Measurements from ENCODE around the gene STK32A.
"Not testable (repeated sequence)": the region's sequence is repeated elsewhere in the genome, so short reads cannot be mapped to it uniquely, and the experiment has no call there.

The STK32A gene

DNA sequence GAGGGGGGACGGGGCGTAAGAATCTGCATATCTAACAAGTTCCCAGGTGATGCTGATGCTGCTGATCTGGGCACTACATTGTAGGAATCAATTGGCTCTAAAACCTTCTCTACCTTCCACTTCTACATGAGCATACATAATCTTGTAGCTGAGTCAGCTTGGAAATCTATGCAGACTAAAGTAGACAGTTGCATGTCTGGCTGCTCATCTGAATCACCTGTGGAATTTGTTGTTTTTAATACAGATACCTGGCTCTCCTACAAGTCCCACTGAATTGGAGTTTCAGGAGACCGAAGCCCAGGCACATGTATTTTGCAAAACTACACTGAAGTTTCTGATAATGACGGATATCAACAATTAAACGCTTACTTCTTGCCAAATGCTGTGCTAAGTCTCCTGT, 113.6 kb downstream of the STK32A start:
- DNase-seq = no peak

DNA sequence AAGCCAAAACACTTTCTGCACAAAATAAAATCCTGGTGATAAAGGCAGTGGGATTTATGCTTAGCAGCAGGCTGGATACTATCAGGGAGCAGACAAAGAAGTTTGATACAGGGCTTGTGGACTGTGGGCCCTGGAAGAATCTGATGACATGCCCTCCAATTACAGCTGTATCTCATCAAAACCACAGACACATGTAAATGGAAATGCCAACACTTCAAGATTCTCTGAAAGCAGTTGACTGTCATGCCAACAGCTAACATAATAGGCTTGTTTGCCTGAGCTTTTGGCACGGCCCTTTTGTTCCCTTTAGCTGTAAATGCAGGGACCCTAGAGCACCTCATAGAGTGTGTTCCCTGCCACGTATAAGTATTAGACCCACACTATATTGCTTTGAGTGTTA, 114.4 kb downstream of the STK32A start:
- DNase-seq = no peak

DNA sequence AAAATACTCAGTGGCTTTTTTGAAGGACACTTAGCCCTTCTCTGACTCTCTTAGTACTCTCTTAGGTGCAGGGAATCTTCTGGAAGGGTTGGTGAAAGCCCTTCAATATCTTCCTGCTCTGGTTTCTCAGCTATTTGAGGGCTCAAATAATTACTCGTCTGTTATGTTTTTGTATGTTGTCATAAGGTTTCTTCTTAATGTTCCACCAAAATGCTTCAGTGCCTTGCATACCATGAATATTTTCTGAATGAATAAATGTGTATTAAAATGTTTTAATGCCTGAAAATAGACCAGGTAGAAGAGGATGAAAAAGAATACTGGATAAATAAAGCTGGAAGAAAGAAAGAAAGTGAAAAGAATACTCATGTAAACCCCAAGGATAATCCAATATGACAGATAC, 124.3 kb downstream of the STK32A start:
- no peak for DNase-seq

DNA sequence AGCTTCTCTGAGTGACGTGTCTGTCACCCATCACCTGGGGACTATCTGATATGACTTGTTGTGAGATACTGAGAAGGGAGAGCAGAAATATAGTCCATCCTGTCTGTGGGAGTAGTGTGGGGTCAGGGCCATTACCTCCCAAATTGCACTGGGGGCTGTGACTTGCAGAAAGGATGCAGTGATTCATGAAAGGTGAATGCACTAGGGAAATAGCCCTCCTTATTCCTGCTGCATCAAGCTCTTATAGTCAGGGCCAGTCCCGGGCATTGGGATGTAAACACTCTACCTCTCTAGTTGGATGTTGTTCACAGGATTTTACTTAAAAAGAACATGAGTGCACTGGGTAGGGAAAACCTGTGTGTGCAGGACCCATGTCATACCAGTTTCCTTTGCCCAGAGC, 124.8 kb downstream of the STK32A start:
- no peak for DNase-seq

DNA sequence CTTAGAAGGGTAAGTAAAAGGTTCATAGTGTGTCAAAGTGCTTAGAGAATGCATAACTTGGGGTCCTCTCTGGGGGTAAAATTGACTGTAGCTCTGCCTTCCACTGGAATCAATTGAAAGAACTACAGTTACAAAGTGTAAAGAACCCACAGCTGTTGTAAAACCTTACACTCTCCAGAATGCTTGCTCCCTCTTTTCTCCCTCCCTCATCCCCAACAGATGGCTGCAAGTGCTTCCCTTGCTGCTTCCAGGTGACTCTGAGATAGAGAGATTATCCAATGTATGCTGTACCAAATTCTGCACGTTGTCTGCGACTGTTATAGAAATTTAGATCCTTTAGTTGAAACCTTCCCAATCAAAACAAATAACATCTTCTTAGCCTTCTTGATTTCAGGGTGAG, 126.0 kb downstream of the STK32A start:
- DNase-seq = no peak

DNA sequence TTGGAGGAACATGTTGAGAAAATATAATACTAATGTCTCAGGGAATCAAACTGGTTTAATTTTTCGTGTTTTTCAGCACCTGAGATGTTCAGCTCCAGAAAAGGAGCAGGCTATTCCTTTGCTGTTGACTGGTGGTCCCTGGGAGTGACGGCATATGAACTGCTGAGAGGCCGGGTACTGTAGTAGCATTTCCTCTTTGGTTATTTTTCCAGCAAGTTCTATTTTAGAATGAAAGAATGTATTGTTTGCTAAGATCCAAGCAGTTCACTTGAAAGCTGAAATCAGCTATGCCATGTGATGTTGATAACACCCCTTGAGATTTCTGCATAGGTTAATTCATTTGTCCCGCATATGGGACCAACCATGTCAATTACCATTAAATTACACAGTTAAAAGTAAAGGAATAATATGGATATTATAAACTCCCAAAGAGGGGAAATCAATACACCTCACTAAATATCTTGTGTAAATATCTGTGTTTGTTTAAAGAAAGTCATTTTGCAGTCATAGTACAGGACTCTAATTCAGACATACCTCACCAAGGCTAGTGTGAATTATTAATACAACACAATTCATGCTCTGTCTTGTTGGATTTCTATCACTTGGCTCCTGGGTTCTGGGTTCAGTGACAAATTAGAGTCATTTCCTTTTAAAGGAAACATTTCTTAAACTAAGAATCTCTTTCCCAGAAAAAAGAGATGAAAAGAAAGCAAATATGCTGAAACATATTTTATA, 126.8 kb downstream of the STK32A start:
- DNase-seq = no peak

DNA sequence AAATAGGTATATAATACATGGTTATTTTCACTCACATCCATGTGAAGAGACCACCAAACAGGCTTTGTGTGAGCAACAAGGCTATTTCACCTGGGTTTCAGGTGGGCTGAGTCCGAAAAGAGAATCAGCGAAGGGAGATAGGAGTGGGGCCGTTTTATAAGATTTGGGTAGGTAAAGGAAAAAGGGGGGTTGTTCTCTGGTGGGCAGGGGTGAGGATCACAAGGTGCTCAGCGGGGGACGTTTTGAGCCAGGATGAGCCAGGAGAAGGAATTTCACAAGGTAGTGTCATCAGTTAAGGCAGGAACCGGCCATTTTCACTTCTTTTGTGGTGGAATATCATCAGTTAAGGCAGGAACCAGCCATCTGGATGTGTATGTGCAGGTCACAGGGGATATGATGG, 132.6 kb downstream of the STK32A start:
- not testable (repeated sequence) for DNase-seq

DNA sequence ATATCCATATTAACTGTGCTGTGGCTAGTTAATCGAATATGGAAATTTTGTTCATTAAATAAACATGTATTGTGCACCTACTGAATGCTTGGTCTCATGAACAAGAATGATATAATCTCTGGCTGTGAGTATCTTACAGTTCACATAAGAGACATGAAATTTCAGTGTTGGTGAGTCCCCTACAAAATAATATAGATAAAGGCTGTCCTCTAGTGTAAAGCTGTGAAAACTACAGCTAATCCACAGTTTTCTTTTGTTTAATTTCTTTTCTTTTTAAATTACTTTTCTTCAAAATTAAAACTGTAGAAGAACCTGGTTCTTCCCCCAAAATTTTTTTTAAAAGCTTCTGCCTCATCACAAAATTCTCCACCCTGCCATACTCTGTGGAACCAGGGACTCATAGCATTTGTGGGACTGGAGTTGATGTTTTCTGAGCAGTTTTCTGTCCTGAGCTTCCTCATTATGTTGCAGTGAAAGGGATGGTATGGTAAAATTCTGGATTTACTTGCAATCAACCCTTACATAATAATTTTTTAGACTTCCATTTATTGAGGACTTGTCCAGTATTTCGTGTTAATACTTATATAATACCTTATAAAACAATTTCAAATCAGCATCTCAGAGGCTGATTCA, 135.0 kb downstream of the STK32A start:
- DNase-seq = peak; percentile 11

DNA sequence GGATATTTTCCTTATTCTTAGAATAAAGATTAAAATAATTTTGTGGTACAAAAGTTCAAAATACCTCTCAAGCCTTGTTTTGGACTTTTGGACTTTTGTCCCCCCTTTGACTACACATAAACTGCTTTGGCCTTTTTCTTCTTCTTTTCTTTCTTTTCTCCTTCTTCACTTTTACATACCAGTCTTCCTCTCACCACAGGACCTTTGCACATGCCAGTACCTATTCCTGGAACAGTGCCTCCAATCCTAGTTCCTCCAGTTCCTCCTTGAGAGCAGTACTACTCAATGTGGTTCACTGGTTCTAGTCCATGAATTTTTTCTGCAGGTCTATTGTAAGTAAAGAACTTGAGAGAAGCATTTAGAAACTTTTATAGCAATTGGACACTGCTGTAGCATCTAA, 136.5 kb downstream of the STK32A start:
- DNase-seq = no peak

DNA sequence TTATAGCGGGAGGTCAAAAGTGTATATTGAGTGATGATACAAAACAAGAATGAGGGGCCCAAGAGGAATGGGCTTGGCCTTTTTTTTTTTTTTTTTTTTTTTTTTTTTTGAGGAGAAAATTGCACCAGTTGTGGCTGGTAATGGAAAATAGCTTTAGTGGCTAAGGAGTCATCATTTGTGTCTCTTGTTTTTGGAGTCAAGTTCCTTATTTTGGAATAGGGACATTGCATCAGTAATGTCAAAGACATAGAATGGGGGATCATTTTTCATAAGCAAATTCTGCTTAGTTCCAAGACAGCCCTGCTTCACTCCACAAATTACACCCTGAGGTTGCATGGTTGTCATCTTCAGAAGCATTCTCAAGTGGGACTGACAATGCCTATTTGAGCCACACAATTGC, 137.4 kb downstream of the STK32A start:
- DNase-seq = no peak

DNA sequence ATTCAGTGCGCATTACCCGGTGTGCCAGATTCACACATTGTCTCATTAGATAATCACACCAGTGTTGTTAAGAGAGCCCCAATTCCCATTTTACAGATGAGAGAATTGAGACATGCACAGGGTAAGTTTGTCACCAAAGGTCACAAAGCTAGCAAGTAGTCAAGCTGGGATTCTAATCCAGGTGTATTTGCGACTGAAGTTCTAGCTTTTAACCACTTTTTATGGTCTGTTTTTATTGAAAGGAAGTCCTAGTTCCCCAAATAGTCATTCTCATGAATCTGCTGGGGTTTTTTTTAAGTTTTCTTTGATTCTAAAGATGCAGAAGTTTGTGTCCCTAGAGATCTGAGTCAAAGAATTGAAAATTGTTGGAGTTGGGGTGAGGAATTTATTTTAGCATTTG, 138.5 kb downstream of the STK32A start:
- no peak for DNase-seq

DNA sequence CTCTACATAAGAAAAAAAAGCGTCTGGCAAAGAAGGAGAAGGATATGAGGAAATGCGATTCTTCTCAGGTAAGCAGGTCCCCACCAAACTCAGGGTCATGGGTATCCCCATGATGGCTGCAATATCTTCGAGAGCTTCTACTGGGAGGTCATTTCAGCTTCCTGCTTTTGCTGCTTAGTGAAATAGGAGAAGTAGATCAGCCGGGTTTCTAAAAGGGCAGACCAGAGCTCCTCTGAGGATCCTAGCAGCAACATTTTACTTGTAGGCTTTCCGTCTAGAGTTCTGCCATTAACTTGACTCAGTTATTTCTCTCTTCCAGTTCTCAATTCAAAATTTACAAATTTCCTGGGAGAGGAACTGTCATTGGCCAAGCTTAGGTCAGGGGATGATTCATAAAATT, 140.3 kb downstream of the STK32A start:
- no peak for DNase-seq

DNA sequence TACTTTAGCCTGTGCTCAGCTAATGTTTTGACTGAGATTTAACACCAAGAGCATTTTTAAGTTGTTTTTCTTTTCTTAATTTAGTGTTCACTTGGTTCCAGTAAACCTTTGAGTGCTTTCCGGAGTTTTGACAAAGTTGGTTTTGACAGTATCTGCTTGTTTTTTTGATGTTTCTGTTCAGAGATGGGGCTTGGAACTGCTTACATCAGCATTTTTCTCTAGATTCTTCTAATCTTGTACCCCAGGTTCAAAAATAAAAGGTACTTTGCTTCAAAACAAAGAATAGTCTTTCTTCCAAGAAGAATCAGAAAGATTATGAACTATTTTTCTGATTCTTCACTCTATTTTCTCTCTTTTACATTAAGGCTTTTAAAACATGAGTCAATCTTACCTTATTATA, 142.9 kb downstream of the STK32A start:
- no peak for DNase-seq

DNA sequence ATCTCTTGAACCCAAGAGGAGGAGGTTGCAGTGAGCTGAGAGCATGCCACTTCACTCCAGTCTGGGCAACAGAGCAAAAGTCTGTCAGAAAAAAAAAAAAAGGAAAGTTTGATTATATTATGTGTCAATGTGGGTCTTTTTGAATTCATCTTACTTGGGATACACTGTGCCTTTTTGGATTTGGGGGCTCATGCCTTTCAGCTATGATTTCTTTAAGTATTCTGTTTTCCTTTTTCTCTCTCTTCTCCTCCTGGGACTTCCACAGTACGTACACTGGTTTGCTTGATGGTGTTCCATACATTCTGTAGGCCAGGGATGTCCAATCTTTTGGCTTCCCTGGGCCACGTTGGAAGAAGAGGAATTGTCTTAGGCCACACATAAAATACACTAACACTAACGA, 146.7 kb downstream of the STK32A start:
- DNase-seq = no peak

DNA sequence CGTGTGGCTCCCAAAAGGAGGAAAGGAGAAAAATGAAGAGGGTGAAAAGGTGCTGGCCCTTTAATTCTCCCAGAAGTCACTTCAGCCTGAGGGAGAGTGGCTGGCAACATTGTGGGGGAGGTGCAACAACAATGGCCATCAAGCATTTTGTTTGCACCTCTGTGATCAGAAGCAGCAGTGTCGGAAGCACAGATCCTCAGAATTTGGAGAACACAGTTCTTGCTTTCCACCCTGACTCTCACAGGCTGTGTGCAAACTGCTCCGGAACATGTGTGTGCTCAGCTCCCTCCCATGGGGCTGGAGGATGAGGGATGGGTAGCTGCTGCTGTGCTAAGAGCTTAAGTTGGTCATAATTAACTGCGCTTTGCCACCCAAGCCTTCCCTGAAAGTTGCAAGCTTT, 147.9 kb downstream of the STK32A start:
- DNase-seq = no peak

DNA sequence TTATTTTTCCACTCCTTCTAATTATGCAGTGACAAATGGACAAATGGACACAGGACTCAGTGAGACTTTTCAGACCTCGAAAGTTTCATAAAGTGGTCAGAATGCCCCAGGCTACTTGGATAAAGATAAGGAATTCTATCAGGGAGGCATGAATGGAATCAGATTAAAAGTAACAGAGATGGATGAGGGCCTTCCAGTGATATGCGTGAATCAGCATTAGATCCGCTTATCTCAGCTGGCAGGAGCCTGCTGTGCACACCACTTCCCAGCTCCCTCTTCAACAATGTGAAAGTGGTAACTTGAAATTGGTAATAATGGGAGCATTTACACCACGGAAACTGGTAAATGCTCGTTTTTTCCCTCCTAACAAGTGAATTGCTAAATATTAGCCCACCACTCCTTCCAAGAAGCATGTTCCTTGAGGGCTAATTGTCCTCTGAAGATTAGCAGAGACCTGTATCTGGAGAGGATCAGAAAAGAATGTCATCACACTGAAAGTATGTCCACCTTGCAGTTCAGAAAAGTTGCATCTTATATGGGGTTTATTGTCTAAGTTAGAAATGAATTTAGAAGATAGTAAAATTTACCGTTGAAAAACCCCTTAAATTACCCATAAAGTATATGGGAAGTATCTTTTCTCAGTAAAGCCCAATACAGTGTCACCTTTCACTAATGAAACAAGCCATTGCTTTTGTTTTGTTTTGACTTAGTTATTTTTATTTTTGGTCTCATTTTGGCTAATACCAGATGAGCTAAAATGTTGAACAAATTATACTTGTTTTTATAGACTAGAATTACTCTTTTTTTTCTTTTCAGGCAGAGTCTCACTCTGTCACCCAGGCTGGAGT, 149.7 kb downstream of the STK32A start:
- DNase-seq = no peak

DNA sequence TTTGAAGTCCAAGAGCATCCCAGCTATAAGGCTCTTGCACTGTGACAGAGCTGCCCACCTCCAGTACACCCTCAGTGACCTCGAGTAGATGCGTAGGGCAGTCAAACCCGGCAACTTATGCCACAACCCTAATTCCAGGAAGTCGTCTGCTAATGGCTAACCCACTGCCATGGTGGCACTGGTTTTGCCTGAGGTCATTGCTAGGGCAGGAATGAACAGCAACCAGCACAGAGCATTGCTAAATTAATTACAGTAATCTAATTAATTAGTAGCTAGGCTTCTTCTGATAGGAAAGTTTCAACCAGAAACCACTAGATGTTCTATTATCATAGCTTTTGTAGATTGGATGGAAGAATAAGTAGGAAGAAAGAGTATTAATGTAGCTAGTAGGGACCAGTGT, 152.3 kb downstream of the STK32A start:
- no peak for DNase-seq

DNA sequence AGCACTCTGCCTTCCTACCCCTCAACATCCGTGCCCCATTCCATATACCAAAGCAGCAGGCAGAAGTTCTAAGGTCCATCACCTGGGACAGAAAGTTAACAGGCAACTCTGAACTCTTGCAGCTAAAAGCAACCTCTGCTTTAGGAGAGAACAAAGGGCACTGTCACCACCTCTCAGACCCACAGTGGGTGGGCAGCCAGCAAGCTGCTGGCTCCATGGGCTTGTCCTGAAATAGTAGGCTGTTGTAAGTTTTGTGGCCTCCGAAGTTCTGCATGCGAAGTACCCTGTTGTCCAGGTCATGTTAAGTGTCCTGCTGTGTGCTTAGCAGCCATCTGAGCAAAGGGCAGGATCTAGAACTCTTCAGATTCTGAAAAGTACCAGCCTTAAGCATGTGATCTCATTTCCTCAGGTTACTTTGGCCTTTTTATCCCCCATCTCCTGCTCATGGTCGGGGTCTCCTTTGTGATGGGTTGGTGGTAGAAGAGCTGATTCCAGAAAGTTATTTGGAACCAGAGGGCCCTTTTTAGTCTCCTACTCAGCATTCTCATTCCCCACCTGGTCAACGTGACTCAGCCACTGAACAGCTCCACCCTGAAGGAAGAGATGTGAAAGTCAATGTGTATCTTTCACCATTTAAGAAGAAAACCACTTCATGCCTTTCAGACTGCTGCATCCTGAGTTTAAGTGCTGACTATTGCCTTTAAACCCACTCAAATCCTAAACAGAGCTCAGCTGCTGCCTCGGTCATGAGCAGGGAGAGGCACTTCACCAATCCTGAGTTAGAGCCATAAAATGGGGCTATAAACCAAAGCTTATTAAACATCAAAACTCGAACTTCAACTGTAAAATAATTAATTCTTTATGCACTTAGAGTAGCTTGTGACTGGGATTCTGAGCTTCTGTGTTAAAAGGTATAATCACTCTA, 153.6 kb downstream of the STK32A start:
- DNase-seq = no peak

DNA sequence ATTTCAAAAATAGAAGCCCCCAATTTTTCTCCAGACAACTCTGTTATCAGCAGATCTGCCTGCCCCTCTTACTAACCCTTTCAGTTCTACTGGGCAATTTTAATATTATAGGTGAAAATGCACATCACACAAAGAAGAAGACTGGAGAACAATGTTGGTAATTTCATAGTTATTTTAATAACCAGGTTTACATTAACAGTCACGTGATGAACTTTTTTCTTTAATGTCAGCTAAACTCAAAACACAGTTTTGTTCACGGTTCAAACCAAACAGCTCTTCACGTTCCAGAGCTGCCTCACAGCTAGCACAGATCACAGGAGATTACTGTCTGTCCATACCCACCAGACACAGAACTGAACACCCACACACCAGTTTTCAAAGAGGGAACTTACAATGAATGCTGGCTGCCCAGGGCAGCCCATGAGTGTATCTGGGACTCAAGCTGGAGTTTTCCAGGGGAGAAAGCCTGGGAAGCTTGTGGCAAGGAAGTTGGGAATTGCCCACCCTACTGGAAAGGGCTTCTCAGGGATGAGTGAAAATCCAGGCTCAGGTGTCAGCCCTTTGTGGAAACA, 155.9 kb downstream of the STK32A start:
- no peak for DNase-seq

DNA sequence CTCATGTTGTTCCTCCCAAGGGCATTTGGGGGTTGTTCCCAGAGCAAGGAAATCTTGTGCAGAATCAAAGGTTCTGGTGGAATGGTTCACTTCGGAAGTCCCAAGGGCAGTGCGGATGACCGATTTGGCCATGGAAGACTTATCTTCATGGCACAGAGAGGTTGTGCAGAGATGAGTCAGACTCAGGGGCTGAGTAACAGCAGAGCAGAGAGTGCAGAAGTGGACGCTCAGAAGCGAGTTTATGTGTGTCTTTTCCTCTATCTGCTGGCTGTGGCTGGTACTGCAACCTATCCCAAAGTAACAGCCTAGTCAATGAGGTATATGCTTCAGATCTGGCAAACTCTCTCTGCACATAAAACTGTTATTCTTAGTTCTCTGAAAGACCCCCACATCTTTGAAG, 157.0 kb downstream of the STK32A start:
- DNase-seq = no peak

DNA sequence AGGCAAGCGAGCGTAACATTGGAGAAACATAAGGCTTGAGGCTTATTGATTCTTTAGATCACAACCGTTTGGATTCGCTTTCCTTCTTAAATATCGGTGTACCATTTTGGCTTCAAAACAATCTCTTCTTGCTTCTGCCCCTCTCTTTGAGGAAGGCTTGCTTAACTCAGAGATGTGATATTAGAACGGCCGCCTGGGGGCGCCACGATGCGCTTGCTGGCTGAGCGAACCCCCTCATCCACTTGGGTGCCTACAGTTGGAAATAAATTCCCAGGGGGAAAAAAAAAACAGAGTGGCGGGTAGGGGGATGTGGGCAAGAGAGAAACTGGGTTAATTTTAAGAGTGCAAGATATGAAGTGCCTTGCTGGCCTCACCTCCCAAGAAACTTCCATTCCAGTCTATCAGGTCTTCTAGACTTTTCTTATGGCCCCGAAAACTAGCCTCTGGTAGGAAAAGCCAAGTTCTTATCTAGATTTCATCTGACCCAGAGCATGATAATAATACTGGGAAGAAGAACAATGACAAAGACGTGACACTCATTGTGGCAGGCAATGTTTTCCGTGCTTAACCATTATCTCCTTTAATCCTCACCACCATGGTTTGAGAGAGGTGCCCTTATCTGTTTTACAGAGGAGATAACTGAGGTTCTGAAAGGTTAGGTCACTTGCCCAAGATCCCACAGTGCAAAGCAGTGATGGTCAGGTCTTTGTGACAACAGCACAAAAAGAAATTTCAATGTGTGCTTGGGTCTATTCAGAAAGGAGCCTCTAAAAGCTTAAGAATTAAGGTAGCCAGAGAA, 159.2 kb downstream of the STK32A start:
- DNase-seq = no peak

All from NCI-H1092 treated with DMSO at 0.1 percent for 48 hours (cell line).